Hematopoietic multipotent progenitor cell treated with erythropoietin and hydrocortisone succinate and interleukin-3 and kit ligand, for 4 days (in vitro differentiated cells): ENCODE measurements around the gene PITPNB.

Experiments used
- DNase-seq: peaks from one replicate; pipeline ENCODE4 v3.0.0-alpha.2; 2015

The PITPNB gene

DNA sequence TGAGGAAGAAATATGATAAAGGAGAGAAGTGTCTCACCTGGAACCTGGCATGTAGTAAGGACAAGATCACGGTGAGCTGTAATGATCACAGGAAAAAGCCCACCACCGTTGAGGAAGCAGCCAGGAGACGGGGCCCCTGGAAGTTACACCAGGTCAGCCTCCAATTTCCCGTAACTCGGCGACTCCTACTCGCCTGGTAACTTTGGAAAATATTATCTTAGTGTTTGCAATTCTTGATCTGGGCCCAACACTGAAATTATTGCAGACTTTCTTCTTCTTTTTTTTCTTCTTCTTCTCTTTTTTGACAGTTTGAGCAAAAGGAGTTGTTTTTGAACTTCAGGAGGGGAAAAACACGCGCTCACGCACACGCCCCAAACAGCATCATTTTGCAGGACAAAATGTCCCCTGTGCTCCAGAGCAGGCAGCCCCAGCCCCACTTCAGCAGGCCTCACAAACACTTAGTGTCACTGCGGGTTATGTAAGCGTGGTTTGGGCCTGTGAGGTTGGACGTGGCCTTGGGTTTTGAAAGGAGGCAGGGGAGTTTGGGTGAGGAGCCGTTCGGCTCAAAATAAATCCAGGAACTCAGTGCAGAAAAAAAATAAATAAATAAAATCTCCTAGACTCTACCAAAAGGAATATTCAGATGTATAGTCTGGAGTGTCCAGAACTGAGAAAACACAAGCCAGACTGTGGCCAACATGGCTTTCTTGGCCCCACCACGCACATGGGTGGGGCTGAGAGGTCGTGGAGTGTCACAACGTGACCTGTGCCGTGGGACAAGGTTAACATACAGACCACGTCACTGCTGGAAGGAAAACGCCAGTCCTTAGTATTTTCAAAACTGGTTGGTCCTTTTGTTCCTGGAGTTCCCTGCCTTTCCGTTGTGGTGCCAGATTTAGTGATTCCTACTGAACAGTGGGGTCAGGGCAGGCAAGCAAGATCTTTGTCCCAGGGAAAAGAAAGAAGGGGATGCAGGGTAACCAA, 91.2 kb downstream of the PITPNB start:
- DNase-seq: no peak

DNA sequence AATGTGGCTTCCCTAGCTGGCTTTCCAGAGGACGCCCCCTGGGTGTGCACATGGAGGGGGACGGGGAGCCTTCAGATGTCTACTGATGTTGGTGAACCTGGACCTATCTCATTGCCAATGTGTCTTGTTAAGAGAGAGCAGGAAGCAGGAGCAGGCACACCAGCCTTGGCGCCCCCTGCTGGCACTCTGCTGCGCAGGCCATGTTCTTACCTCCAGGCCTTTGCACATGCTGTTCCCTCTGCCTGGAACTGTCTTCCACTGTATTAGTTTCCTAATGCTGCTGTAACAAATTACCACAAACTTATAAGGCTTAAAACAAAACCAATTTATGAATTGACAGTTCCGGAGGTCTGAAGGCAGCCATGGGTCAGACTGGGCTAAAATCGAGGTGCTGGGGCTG, 93.9 kb downstream of the PITPNB start:
- peak; percentile 45 for DNase-seq

DNA sequence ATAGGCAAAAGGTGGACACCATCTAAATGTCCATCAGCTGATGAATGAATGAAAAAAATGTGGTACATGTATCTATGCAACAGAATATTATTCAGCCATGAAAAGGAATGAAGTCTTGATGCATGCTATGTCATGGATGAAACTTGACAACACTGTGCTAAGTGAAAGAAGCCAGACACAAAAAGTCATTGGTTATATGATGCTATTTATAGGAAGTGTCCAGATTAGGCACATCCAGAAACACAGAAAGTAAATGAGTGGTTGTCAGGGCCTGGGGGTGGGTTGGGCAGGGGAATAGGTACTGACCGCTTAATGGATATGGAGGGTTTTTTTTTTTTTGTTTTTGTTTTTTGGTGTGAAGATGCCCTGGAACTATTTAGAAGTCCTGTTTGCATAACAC, 95.8 kb downstream of the PITPNB start:
- DNase-seq: no peak

DNA sequence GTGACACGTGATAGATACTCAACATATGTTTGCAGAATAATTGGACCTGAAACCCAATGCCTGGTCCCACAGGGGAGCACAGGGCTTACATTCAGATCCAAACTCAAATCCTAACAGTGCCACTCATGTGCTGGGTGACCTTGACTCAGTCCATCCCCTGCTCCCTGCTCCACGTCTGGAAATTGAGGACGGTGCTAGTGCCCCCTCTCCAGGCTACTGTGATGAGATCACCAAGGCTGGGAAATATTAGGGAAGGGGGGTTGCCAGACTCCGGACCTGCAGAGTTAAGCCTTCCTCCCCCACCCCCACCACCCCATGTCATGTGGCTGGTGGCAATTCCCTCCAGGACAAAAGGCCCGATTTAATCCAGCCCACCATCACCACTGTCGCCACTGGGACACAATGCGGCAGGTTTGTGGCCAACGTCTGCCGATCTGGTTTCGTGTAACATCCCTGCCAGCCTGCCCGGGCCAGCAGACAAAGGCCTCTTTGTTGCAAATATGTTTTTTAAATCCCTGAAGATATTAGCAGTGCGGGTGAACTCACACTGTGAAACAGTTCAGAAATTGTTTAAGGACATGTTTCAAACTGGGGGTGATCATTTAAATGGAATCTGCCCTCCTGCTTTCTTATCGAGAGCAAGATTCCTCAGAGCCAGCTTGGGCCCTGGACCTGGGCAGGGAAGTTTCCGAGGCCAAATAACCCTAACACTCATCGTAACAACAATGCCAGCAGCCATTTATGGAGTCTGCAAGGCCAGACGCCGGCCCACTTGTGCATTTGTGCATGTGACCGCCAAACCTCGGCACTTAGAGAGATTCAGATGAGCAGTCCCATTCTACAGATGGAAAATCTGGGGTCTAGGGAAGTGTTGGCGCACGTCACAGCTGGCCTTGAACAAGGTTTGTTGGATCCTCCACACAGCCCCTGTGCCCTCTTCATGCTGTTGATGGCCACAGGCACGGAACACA, 97.9 kb downstream of the PITPNB start:
- DNase-seq: no peak

DNA sequence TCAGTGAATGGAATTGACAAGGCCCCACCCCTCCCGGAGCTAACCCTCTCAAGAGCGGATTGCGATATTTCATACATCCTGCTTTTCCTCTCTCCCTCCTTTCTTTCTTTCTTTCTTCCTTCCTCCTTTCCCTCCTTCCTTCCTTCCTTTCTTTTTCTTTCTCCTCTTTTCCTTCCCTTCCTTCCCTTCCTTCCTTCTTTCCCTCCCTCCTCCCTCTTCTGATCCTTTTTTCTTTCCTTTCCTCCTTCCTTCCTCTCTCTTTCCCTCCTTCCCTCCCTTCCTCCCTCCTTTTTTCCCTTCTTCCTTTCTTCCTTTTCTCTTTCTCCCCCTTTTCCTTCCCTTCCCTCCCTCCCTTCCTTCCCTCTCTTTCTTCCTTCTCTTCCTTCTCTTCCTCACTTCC, 102.5 kb downstream of the PITPNB start:
- no peak for DNase-seq

DNA sequence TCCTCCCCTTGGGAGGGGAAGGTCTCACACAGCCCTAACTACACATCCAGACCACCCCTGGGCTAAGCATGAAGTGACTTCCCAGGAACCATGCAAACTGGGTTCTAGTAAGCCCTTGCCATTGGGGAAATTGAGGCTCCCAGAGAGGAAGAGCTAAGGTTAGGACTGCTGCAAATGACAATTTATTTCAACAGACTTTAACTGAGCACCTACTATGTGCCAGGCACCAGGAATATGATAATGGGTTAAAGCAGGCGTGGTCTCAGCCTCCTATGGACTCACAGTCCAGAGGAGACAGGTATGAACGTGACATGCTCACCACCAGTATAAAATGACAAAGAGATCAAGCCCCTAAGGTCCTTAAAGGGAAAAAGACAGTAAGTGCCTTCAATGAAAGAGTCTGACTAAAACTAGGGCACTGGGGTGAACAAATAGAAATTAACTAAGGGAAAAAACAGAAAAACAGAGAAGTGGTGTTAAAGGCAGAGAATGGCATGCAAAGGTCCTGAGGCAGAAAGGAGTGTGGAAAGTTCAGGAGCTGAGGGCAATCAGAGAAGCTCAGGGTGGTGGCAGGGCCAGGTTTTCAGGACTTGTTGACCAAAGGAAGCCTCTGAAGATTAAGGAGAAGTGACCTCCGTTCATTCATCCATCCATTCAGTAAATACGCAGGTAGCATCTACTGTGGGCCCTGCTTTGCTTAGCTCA, 103.1 kb downstream of the PITPNB start:
- DNase-seq: no peak

DNA sequence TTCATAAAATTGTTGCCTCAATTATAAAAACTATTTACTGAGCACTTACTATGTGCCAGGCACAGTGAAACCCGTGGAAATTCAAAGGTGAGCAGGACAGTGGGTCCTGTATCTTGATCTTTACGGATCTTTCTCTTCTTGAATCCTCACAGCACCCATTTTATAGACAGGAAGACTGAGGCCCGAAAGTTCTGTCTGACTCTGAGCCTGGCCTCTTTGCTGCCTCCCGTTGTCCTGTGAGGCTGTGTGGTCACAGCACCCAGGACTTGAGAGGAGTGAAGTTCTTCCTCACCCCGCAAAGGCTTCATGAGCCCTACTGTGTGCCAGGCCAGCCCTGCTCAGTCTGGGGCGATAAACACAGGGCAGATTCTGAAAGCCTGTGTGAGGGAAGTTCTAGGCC, 104.1 kb downstream of the PITPNB start:
- DNase-seq: no peak

DNA sequence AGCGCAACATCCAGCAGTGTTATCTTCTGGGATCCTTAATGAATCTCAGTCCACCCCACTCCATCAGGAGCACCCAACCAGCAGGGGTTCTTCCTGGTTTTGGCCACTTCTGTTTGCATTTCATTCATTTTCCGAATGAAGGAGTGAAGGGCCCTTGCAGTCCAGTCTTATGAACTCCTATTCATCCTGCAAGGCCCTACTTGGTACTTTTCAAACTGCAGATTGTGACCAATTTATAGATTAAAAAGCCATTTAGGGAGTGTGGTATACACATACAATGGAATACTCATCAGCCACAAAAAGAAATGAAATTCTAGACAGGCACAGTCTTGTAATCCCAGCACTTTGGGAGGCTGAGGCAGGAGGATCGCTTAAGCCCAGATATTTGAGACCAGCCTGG, 107.3 kb downstream of the PITPNB start:
- no peak for DNase-seq

DNA sequence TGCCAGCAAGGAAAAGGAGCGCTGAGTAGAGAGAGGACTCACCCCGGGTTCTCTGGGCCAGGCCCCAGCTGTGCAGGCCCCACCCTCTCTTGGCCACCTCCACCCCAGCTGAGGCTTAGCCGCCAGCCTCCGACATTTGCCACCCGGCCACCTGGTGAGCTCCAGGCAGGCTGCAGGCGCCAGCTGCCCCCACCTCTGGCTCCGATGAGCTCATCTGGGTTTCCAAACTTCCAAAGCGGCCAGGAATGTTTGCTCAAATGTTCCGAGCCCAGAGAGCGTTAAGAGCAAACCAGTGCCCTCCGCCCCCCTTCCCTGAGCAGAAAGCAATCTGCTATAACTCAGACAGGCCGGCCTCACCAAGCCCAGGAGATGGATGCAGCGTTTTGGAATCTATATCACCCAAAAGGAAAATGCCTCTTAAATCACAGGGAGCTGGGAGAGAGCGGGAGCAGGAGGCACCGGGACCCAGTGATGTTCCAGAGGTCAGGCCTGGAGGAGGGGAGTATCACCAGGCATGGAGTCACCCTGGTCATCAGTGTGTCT, 108.4 kb downstream of the PITPNB start:
- no peak for DNase-seq

DNA sequence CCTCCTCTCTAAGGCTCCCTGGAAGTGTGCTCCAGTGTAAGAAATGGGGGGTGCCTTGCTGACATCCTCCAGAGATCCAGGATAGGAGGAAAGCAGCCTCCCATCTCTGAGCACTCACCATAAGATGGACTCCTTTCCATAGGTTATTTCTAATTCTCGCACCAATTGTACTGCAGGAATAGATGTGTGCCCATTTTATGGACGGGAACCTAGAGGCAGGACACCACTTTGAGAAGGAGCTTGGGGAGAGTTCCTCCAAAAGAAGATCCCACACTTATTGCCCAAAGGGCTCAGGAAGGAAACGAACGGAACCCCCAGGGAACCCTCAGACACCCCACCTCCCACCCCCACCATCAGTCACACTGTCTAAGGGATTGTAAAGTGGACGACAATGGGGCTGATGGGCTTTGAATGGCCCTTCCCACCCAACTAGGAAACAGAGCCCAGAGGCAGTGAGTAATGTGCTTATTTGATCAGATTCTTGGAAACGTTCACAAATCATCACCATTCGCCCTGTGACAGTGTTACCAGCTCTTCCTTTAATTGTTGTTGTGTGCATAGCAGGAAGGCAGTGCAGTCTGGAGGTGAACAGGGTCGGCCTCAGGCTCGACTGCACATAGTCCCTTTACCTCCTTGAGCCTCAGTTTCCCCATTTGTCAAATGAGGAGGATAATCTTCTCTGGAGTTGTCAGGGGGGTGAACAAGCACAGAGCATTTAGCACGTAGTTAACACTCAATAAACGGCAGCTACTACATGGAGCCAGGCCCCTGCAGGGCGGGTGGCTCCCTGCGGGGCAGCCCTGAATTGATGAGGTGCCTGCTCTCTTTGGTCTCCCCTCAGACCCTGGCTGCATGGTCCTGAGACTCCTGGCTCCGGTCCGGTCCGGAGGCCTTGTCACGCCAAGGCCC, 109.1 kb downstream of the PITPNB start:
- DNase-seq: peak; percentile 18

DNA sequence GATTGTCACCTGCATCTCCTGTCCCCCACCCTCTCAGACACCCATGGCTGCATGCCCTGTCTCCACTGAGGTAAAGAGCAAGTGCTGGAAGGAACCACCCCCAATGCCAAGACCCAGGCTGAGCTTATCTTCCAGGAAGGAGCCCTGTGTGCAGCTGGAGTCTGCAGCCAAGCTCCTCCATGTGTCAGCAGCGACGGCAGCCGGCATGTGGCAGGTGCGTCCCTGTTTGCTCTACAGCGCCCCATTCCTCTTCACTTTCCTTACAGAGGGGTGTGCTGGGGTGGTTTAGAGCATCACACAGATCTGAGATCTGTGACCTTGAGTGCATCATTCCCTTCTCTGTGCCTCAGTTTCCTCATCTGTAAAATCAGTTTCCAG, 109.8 kb downstream of the PITPNB start:
- DNase-seq: peak; percentile 51

DNA sequence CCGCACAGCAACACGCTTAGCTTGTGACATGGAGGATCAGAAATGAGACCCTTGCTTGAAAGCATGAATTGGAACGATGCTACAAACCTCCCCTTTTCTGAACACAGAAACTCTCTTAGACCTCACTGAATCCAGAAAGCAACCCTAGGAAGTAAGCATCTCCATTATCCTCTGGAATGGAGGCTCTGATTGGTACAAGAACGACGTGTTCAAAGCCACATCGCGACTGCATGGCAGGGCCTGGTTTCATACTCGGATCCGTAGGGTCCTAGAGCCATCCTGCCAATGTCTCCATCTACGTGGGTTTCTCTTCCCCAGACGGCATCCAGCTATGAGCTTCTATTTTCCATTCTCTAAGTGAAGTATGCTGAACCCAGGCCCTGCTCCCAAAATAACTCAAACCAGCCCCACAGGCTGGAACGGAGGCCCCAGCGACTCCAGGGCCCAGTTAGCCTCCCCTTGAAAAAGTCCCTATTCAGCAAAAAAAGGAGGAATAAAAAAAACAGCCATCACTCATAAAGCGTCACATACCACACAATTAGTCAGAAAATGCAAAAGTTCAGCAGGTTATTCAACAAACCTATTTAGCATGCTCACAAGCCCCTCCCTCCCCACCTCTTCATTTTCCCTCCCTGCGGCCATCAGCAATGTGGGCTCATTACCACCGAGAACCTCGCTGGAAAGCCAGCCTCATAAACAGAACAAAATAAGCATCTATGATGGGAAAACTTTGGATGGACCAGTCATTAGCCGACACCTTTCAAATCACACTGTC, 110.4 kb downstream of the PITPNB start:
- no peak for DNase-seq

DNA sequence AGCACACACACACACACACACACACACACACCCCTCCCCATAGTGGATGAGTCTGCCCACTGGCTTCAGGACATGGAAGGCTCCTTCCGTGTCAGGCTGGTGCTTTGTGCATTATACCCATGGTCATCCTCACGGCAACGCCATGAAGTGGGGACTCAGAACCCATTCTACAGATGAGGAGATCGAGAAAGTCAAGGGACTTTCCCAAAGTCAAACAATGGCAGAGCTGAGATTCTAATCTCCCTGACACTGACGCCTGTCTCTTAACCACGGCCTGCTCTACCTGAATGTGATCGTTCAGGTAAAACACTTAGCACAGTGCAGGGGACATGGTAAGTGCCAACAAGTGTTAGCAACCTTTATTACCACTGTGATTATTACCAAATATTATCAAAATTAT, 113.2 kb downstream of the PITPNB start:
- no peak for DNase-seq

DNA sequence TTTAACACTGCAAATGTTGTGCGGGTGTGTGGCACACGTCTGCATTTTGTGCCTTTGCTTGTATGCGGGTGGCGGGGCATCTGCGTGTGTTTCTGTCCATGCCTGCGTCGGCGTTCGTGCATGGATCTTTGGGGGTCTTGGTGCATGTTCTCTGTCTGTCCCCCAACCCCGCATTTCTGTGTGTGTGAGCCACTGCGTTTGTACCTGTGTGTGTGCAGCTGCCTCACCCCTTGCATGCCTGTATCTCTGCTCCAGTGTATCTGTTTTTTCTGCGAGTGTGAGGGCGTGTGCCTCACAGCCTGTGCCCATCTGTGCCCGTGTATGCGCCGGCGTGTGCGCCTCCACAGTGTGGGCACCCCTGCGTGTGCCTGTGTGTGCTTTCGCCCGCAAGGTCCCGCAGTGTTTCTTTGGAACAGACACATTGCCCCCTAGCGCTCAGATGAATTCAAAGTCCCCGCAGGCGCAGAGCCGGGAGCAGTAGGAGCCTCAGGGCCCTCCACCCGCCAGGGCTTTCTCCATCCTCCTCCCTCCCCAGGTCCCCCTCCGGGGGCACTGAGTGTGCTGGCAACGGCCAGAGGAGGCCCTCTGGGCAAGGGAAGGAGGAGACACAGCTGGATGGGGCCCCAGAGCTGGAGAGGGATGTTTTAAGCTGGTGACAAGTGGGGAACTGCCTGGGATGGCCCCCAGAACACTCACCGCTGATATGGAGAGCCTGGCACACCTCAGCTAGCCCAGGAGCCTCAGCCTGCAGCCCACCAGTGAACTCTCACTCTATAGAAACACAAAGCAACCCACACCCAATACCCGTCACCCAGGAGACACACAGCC, 114.4 kb downstream of the PITPNB start:
- DNase-seq: peak; percentile 90

DNA sequence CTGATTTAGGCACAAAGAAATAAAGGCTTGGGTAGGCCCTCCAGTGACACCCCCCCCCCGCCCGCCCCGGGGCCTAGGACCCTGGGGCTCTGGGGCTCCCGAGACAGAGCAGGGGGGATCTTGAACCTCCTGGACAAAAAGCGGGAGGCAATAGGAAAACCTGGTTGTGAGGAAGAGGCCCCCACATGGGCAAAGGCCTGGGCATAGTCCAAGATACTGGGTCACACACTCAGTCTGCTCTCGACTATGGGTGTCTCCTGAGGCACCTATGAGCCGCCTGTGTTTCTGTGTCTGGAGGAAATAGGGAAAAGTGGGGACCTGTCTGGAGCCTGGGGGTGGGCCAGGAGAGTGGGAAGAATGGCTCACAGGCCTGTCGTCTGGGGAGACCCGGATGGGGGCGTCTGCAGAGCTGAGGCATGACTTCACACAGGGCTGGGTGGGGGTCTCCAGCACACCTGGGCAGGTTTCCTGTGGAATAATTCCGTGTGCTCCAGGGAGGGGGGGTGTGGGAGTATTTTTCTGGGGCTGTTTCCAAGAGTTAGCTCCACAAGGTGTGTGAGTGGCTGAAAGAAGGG, 115.1 kb downstream of the PITPNB start:
- no peak for DNase-seq

DNA sequence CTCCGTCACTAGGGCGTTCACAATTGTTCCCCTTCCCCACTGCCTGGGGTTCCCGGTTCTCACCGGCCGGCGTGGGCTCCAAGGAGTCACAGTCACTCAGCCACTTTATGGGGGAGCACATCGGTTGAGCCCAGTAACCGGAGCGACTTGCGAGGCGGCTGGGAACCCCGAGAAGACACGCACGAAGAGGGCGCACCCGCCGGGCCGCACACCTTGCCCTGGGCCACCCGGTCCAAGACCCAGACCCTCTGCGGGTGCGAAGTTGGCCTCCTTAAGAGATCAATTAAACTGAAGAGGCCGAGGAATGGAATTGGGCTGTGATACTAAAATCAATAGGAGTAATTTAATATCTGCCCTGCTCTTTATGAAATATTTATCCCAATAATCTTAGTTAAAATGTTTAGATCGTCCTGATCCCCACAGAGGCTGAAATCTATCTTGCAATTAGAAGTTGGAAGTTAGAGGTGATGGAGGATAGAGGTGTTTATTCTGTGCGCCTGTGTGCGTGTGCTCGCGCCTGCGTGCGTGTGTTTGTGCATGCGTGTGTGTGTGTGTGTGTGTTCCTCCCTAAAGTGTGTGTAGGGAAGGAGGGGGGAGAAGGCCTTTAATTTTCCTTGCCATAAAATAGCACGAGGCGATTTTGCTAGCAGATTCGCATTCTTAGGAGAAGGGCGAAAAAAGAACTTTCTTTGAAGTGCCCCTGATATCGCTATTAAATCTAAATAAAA, 116.5 kb downstream of the PITPNB start:
- no peak for DNase-seq
